Testis (tissue), 3 donors: Measurements from ENCODE around the gene SLC5A4. TPM values are rescaled to one million over a fixed set of nuclear protein-coding genes. Genes with fewer than 3 reads are reported as not detected.

ENCODE experiments used
- DNase-seq: peaks from one replicate; pipeline ENCODE4 v3.0.0-alpha.2; 2019
- H3K27ac ChIP-seq, 2 donors: fragments of 200-600 bp; sonication (generic); one replicate each; pipeline ENCODE4 v1.5.1; 2019
- H3K27me3 ChIP-seq: fragments of 200-600 bp; sonication (generic); one replicate; pipeline ENCODE4 v1.5.1; 2019
- H3K36me3 ChIP-seq: fragments of 200-600 bp; sonication (generic); one replicate; pipeline ENCODE4 v1.5.1; 2017; ENCODE audit warnings: low read depth; ENCODE audit errors: missing control alignments
- H3K4me1 ChIP-seq: fragments of 200-600 bp; sonication (generic); one replicate; pipeline ENCODE4 v1.5.1; 2019
- H3K4me3 ChIP-seq, 2 donors: fragments of 200-600 bp; sonication (generic); one replicate each; pipeline ENCODE4 v1.5.1; 2017 to 2019
- H3K9me3 ChIP-seq: fragments of 200-600 bp; sonication (generic); one replicate; pipeline ENCODE4 v1.5.1; 2017
- POLR2A ChIP-seq: fragments of 450-650 bp; IDR thresholded peaks from one replicate; pipeline ENCODE4 v1.6.1; 2017; ENCODE audit warnings: antibody characterized with exemption, mild to moderate bottlenecking, moderate library complexity
- WGBS, 2 donors: methylation state at CpG; one replicate each; pipeline ENCODE4 v1.1.5; 2018; 5-methylcytosine and 5-hydroxymethylcytosine counted together
- intact Hi-C: fragments of 100-400 bp; cut with DNase I; formaldehyde crosslinking; loops from one replicate; pipeline ENCODE4 v1.15.1; 2023; ENCODE audit warnings: low total_unique reads
- polyA plus RNA-seq: library from polyadenylated mRNA; stranded (reverse); fragments of 350-450 nt; fragmentation: Illumina TruSeq; extraction: RNeasy Lipid Tissue Mini Kit (QIAGEN cat#74804); gene quantifications from one replicate; pipeline ENCODE4 v1.2.3, GENCODE V29; 2014; ENCODE audit warnings: low read depth, low replicate concordance; ENCODE audit not compliant: insufficient read depth
- total RNA-seq, 2 donors: library from RNA; depleted of rRNA; stranded (reverse); fragments of >200 nt; gene quantifications; one replicate each; pipeline ENCODE4 v1.2.3, GENCODE V29; 2016
- TF ChIP-seq, protein P1 (sequence below), 3 experiments: fragments of 450-650 bp in 2 of 3; fragments of 200-600 bp in 1 of 3; sonication (generic) in 1 of 3; IDR thresholded peaks; one replicate each; pipeline ENCODE4 v1.5.1; 2016 to 2019; ENCODE audit warnings: antibody characterized with exemption in 3 of 3, mild to moderate bottlenecking in 2 of 3, moderate library complexity in 1 of 3

Gene SLC5A4
- total and polyA plus RNA-seq, 3 donors from 2014 or later, result 0.93 to 1.1 (median 1.0) TPM

DNA sequence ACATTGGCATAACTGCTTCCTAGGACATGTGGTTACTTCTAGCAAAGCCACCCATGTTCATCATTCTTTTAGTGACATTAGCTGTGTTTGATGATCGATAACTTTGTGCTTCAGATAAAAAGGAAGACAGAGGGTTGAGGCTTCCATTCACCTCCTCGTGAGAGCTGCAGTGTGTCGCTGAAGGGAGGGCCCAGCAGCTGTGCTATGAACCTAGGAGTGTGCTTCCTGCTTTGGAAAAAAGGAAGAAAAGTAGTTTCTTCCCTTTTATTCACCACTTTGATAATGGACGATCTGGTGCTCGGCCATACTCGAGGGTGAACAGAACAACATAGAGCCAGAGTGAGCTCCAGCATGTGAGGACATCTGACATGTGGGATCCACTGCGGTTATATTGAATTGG, 44.1 kb downstream of the SLC5A4 start:
- H3K4me3 ChIP-seq, result no peak overlapping the region

DNA sequence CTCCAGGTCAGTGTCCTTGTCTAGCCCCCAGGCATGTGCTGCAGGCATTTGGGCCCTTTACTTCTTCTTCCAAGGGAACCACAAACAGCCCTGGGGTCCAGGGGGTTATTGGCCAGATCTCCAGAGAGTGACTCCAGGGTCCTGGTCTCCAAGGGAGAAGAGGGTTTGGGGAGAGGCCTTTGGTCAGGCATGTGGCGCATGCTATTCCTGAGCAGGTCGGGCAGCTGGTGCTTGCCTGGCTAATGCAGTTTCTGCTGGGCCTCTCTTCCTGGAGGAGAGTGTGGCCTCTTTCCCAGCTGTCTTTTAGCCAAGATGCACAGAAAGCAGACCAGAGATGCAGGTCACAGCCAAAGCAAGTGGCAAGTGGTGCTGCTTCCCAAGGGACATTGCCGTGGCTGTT, 46.5 kb downstream of the SLC5A4 start:
- H3K36me3 ChIP-seq, result no peaks in the 10 kb centered on the region
- no peak overlapping the region for H3K4me3 ChIP-seq
- no peak for DNase-seq
- intact Hi-C loops, result no loop called here
- H3K9me3 ChIP-seq, result no peaks in the 10 kb centered on the region
- no peaks in the 10 kb centered on the region for H3K27me3 ChIP-seq
- H3K27ac ChIP-seq, result no peak overlapping the region
- TF ChIP-seq POLR2A, result no peak
- TF ChIP-seq, protein P1, sequence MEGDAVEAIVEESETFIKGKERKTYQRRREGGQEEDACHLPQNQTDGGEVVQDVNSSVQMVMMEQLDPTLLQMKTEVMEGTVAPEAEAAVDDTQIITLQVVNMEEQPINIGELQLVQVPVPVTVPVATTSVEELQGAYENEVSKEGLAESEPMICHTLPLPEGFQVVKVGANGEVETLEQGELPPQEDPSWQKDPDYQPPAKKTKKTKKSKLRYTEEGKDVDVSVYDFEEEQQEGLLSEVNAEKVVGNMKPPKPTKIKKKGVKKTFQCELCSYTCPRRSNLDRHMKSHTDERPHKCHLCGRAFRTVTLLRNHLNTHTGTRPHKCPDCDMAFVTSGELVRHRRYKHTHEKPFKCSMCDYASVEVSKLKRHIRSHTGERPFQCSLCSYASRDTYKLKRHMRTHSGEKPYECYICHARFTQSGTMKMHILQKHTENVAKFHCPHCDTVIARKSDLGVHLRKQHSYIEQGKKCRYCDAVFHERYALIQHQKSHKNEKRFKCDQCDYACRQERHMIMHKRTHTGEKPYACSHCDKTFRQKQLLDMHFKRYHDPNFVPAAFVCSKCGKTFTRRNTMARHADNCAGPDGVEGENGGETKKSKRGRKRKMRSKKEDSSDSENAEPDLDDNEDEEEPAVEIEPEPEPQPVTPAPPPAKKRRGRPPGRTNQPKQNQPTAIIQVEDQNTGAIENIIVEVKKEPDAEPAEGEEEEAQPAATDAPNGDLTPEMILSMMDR (IDR thresholded peaks at IDR 0.05), result no peak
- 95 to 100% methylated on average over 1 to 3 of the region's 3 CpGs for WGBS, 2 donors
- H3K4me1 ChIP-seq, result no peaks in the 10 kb centered on the region

More for the DNA sequence above, 44.1 kb downstream of the SLC5A4 start:
- H3K4me1 ChIP-seq, result no peaks in the 10 kb centered on the region
- no peak for TF ChIP-seq POLR2A
- TF ChIP-seq, protein P1 (IDR thresholded peaks at IDR 0.05), result no peak
- no peak overlapping the region for H3K27ac ChIP-seq
- intact Hi-C loops, result no loop called here
- H3K27me3 ChIP-seq, result no peaks in the 10 kb centered on the region
- H3K9me3 ChIP-seq, result no peaks in the 10 kb centered on the region
- no peak for DNase-seq
- 80 to 84% methylated on average over 7 of the region's 7 CpGs for WGBS, 2 donors
- no peaks in the 10 kb centered on the region for H3K36me3 ChIP-seq

DNA sequence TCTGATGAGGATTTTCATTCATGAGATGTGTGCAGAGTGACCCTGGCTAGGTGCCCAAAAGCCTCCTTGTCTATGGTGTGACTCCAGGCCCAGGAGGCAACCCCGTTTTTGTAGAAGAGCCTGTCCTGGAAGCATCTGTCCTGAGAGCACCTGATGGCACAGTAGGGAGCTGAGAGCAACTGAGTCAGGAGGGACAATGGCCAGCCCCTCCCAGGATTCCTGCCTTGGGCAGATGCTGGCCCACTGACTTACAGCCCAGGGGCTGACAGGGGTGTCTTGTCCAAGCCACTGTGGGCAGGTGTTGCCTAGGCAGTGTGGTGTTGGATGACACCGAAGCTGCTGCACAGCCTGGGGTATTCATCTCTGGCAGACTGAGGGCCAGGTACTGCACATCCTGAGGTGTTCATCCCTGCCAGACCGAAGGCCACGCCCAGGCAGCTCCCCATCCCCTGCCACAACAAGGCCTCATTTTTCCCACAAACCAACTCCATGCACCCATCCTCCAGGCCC, 47.1 kb downstream of the SLC5A4 start:
- TF ChIP-seq, protein P1 (IDR thresholded peaks at IDR 0.05), result no peak
- Histone ChIP-seq H3K36me3 (no peaks in the 10 kb centered on the region), H3K9me3 (no peaks in the 10 kb centered on the region), H3K4me3 (no peak overlapping the region), H3K27me3 (no peaks in the 10 kb centered on the region), H3K27ac (no peak overlapping the region), H3K4me1 (no peaks in the 10 kb centered on the region)
- DNase-seq, result no peak
- WGBS, 2 donors, result 78 to 85% methylated on average over 4 of the region's 4 CpGs
- intact Hi-C loops, result no loop called here

DNA sequence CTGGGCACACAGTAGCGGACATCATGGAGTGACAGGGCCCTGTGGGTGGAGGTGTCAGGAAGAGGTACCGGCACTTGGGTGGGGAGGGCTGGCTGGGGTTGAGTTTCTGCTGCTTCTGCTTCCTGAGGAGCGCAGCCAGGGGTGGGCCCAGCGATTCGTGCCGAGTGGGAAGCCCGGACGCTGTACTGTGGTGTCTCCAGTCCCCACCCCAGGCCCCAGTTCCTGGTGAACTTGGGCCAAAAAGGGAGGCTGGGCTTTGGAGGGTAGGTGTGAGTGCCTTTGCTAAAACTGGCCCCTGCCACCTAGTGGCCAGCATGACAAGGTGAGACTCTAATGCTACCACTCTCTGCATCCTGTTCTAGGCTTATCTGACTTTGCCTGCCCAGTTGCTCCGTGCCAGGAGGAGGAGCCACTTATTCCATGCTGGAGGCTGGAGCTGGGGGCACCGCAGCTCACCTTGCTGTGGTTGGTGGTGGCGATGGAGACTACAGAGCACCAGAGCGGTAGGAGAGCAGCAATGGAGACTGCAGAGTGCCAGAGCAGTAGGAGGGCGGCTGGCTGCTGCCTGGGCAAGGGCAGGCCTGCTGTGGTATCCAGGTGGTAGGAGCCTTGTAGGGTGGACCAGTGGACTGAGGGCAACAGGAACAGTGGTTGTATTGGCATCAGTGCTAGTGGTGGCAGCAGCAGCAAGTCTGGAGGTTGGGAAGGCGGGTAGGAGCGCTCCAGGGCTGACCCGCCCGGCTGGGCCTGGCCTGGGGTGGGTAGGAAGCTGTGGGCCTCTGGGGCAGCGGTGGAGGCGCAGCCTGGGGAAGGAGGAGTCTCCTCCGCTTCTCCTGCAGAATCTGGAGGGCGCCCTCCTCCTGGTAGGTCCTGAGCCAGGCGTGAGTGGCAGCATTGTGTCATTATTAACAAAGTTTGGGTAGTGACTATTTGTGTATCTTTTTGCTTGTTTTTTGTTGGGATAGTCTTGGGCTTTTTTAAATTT, 48.1 kb downstream of the SLC5A4 start:
- Histone ChIP-seq H3K9me3 (no peaks in the 10 kb centered on the region), H3K4me3 (no peak overlapping the region), H3K4me1 (no peaks in the 10 kb centered on the region), H3K27ac (no peak overlapping the region), H3K27me3 (no peaks in the 10 kb centered on the region), H3K36me3 (no peaks in the 10 kb centered on the region)
- no peak for TF ChIP-seq POLR2A
- TF ChIP-seq, protein P1 (IDR thresholded peaks at IDR 0.05), result peak in 2 of 3 experiments; percentile 16 to 35
- DNase-seq, result no peak
- intact Hi-C loops, result no loop called here
- WGBS, 2 donors, result 73 to 77% methylated on average over 20 to 22 of the region's 22 CpGs
